UCSD-AML1 (cell line): ENCODE data around the gene CCN5.
"Not testable (repeated sequence)": the region's sequence is repeated elsewhere in the genome, so short reads cannot be mapped to it uniquely, and the experiment has no call there.

Source experiments
- DNase-seq: peaks from one replicate; lab custom pipeline; 2025; ENCODE audit not compliant: unreplicated experiment; lab: John Stamatoyannopoulos, UW

The CCN5 gene

GRCh38 chr20:44694159-44694558, 21.0 kb upstream of the CCN5 start:
- no peak for DNase-seq

GRCh38 chr20:44695295-44695673, 19.9 kb upstream of the CCN5 start:
- DNase-seq = no peak

- DNase-seq = no peak
Observed at GRCh38 chr20:44695674-44696300, 19.4 kb upstream of the CCN5 start.

- no peak for DNase-seq
Observed at GRCh38 chr20:44696315-44696714, 18.9 kb upstream of the CCN5 start.

- not testable (repeated sequence) for DNase-seq
Observed at GRCh38 chr20:44697041-44697440, 18.1 kb upstream of the CCN5 start.

- DNase-seq = no peak
Observed at GRCh38 chr20:44698351-44698750, 16.8 kb upstream of the CCN5 start.

GRCh38 chr20:44700306-44700705, 14.9 kb upstream of the CCN5 start:
- DNase-seq = no peak

- DNase-seq = no peak
Observed at GRCh38 chr20:44701118-44701857, 13.9 kb upstream of the CCN5 start.

GRCh38 chr20:44701858-44702256, 13.3 kb upstream of the CCN5 start:
- DNase-seq = no peak

GRCh38 chr20:44702776-44703175, 12.4 kb upstream of the CCN5 start:
- peak; percentile 73 for DNase-seq

- DNase-seq = no peak
Observed at GRCh38 chr20:44703183-44703925, 11.8 kb upstream of the CCN5 start.

GRCh38 chr20:44703956-44704488, 11.1 kb upstream of the CCN5 start:
- no peak for DNase-seq

GRCh38 chr20:44704551-44704971, 10.6 kb upstream of the CCN5 start:
- no peak for DNase-seq

GRCh38 chr20:44705364-44706094, 9.6 kb upstream of the CCN5 start:
- DNase-seq = no peak

- DNase-seq = no peak
Observed at GRCh38 chr20:44706301-44707017, 8.7 kb upstream of the CCN5 start.

GRCh38 chr20:44707018-44707579, 8.1 kb upstream of the CCN5 start:
- DNase-seq = no peak

- no peak for DNase-seq
Observed at GRCh38 chr20:44709380-44709779, 5.8 kb upstream of the CCN5 start.

GRCh38 chr20:44709797-44710196, 5.4 kb upstream of the CCN5 start:
- DNase-seq = no peak

GRCh38 chr20:44711237-44711636, 3.9 kb upstream of the CCN5 start:
- DNase-seq = no peak

GRCh38 chr20:44714102-44714700, 968 bp upstream of the CCN5 start:
- DNase-seq = no peak
